Astrocyte (in vitro differentiated cells and primary cell): ENCODE data around the gene DROSHA. TPM values are rescaled to one million over a fixed set of nuclear protein-coding genes. Genes with fewer than 3 reads are reported as not detected.

Source experiments
- DNase-seq: peaks from one replicate; pipeline ENCODE4 v3.0.0-alpha.2; 2010; ENCODE audit warnings: low read depth
- FAIRE-seq: peaks from 2 replicates; lab custom pipeline; 2011; peaks lifted over from hg19 to GRCh38; lab: Jason Lieb, UNC
- H2AFZ ChIP-seq: 2 replicates; pipeline ENCODE4 v1.6.0; 2012; ENCODE audit warnings: low read depth, low read length, inconsistent platforms
- H3K27ac ChIP-seq: 2 replicates; pipeline ENCODE4 v1.5.1; 2011; ENCODE audit warnings: low read depth, low read length, inconsistent platforms
- H3K27me3 ChIP-seq: 2 replicates; pipeline ENCODE4 v1.6.0; 2011; ENCODE audit warnings: low read length, inconsistent platforms; ENCODE audit not compliant: insufficient read depth
- H3K36me3 ChIP-seq: 2 replicates; pipeline ENCODE4 v1.5.1; 2011; ENCODE audit warnings: low read length, inconsistent platforms; ENCODE audit not compliant: insufficient read depth
- H3K4me1 ChIP-seq: 2 replicates; pipeline ENCODE4 v1.5.1; 2011; ENCODE audit warnings: low read length, inconsistent platforms; ENCODE audit not compliant: insufficient read depth
- H3K4me2 ChIP-seq: 2 replicates; pipeline ENCODE4 v1.6.0; 2012; ENCODE audit warnings: low read length, inconsistent platforms
- H3K4me3 ChIP-seq: 2 replicates; pipeline ENCODE4 v1.5.1; 2011; ENCODE audit warnings: low read depth, mild to moderate bottlenecking, low read length, inconsistent platforms; ENCODE audit not compliant: insufficient read depth
- H3K79me2 ChIP-seq: 2 replicates; pipeline ENCODE4 v1.6.0; 2012; ENCODE audit warnings: mild to moderate bottlenecking, low read length, inconsistent platforms; ENCODE audit not compliant: insufficient read depth
- H3K9ac ChIP-seq: 2 replicates; pipeline ENCODE4 v1.6.0; 2012; ENCODE audit warnings: mild to moderate bottlenecking, low read length, inconsistent platforms
- H3K9me3 ChIP-seq: 2 replicates; pipeline ENCODE4 v1.5.1; 2012; ENCODE audit warnings: low read depth, mild to moderate bottlenecking, low read length, inconsistent platforms; ENCODE audit not compliant: insufficient read depth
- H4K20me1 ChIP-seq: 2 replicates; pipeline ENCODE4 v1.6.0; 2012; ENCODE audit warnings: low read length, inconsistent platforms; ENCODE audit not compliant: insufficient read depth
- H3K27ac Mint-ChIP-seq: one replicate; pipeline ENCODE4 v1.8.0; 2021; ENCODE audit warnings: mild to moderate bottlenecking, mixed read lengths; ENCODE audit not compliant: unreplicated experiment
- H3K27me3 Mint-ChIP-seq: one replicate; pipeline ENCODE4 v1.8.0; 2021; ENCODE audit warnings: low read depth, mixed read lengths; ENCODE audit not compliant: unreplicated experiment
- H3K36me3 Mint-ChIP-seq: one replicate; pipeline ENCODE4 v1.8.0; 2021; ENCODE audit warnings: low read depth, mixed read lengths; ENCODE audit not compliant: unreplicated experiment
- H3K4me1 Mint-ChIP-seq: one replicate; pipeline ENCODE4 v1.8.0; 2021; ENCODE audit warnings: low read depth, mixed read lengths; ENCODE audit not compliant: unreplicated experiment
- H3K4me3 Mint-ChIP-seq: one replicate; pipeline ENCODE4 v1.8.0; 2021; ENCODE audit warnings: mild to moderate bottlenecking, moderate library complexity, mixed read lengths; ENCODE audit not compliant: unreplicated experiment
- H3K9me3 Mint-ChIP-seq: one replicate; pipeline ENCODE4 v1.8.0; 2021; ENCODE audit warnings: mild to moderate bottlenecking, mixed read lengths; ENCODE audit not compliant: unreplicated experiment
- CTCF ChIP-seq: IDR thresholded peaks from 2 replicates; pipeline ENCODE4 v1.5.1; 2011; ENCODE audit warnings: low read depth, mild to moderate bottlenecking, inconsistent platforms, low read length, moderate library complexity; ENCODE audit not compliant: insufficient read depth
- EZH2 ChIP-seq: IDR thresholded peaks from 2 replicates; pipeline ENCODE4 v1.6.1; 2012; ENCODE audit warnings: mild to moderate bottlenecking, low read length, inconsistent platforms; ENCODE audit not compliant: insufficient read depth
- total RNA-seq: library from RNA; stranded (reverse); gene quantifications from 2 replicates; pipeline ENCODE4 v1.2.1, GENCODE V29; 2021

The DROSHA gene
- total RNA-seq, 1 donor from 2014 or later: 50.6 TPM

- TF ChIP-seq EZH2 (no peak), CTCF (no peak)
- H3K79me2 ChIP-seq: peaks cover 3% of the 10 kb centered on the region
- Mint-ChIP-seq H3K4me3 (no peak overlapping the region), H3K36me3 (peaks cover 10% of the 10 kb centered on the region), H3K4me1 (peaks cover 9% of the 10 kb centered on the region), H3K9me3 (no peaks in the 10 kb centered on the region), H3K27me3 (no peaks in the 10 kb centered on the region), H3K27ac (no peak overlapping the region)
- no peak overlapping the region for H2AFZ ChIP-seq
- peaks cover 3% of the 10 kb centered on the region for H3K4me1 ChIP-seq
- H3K27ac ChIP-seq: no peak overlapping the region
- H3K27me3 ChIP-seq: no peaks in the 10 kb centered on the region
- DNase-seq: no peak
- peaks cover 41% of the 10 kb centered on the region for H3K36me3 ChIP-seq
- H3K4me3 ChIP-seq: no peak overlapping the region
- H3K9me3 ChIP-seq: no peaks in the 10 kb centered on the region
- H3K9ac ChIP-seq: no peak overlapping the region
- no peak for FAIRE-seq
- no peaks in the 10 kb centered on the region for H4K20me1 ChIP-seq
- H3K4me2 ChIP-seq: no peak overlapping the region
Observed at GRCh38 chr5:31417512-31417911, 114.4 kb downstream of the DROSHA start.

- Mint-ChIP-seq H3K9me3 (no peaks in the 10 kb centered on the region), H3K27me3 (no peaks in the 10 kb centered on the region), H3K4me1 (peaks cover 7% of the 10 kb centered on the region), H3K4me3 (no peak overlapping the region), H3K27ac (no peak overlapping the region), H3K36me3 (peaks cover 7% of the 10 kb centered on the region)
- no peak for DNase-seq
- Histone ChIP-seq H3K4me2 (no peak overlapping the region), H3K4me1 (no peaks in the 10 kb centered on the region), H3K27ac (no peak overlapping the region), H3K36me3 (peaks cover 41% of the 10 kb centered on the region), H3K4me3 (no peak overlapping the region), H2AFZ (no peak overlapping the region), H4K20me1 (no peaks in the 10 kb centered on the region), H3K9ac (no peak overlapping the region), H3K9me3 (no peaks in the 10 kb centered on the region), H3K79me2 (peaks cover 3% of the 10 kb centered on the region), H3K27me3 (no peaks in the 10 kb centered on the region)
- TF ChIP-seq CTCF (no peak), EZH2 (no peak)
- no peak for FAIRE-seq
Observed at GRCh38 chr5:31416547-31416946, 115.3 kb downstream of the DROSHA start.

DNA sequence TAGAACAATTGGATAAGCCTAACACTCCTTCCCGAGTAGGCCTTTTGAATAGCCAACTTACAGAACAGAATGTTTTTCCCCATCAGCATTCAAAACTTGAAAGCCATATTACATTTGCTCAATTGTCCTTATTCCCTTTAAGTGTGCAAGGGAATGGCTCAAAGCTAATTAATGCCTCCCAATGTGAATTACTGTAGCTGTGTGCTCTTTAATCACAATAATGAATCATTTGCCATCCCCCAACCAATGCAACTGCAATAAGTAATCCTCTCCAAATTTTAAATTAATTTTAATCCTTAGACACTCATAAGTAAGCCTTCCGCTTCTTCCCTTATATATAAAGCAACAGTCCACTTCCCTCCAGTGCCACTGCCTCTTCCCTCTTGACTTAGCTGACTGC lies 115.9 kb downstream of the DROSHA start:
- Mint-ChIP-seq H3K9me3 (no peaks in the 10 kb centered on the region), H3K36me3 (peaks cover 7% of the 10 kb centered on the region), H3K4me1 (peaks cover 3% of the 10 kb centered on the region)

More for the DNA sequence above, 115.9 kb downstream of the DROSHA start:
- H3K27ac Mint-ChIP-seq: no peak overlapping the region
- FAIRE-seq (no peak), DNase-seq (no peak)
- no peaks in the 10 kb centered on the region for H4K20me1 ChIP-seq
- H3K27me3 ChIP-seq: no peaks in the 10 kb centered on the region
- no peaks in the 10 kb centered on the region for H3K9me3 ChIP-seq
- H3K36me3 ChIP-seq: peaks cover 39% of the 10 kb centered on the region
- no peak overlapping the region for H3K4me2 ChIP-seq
- H3K4me1 ChIP-seq: no peaks in the 10 kb centered on the region
- no peak overlapping the region for H3K4me3 ChIP-seq
- no peak overlapping the region for H2AFZ ChIP-seq
- no peak overlapping the region for H3K27ac ChIP-seq
- peaks cover 3% of the 10 kb centered on the region for H3K79me2 ChIP-seq
- H3K4me3 Mint-ChIP-seq: no peak overlapping the region
- H3K9ac ChIP-seq: no peak overlapping the region
- H3K27me3 Mint-ChIP-seq: no peaks in the 10 kb centered on the region
- TF ChIP-seq EZH2 (no peak), CTCF (no peak)
